ENCODE measurements around the gene FHL5. TPM values are rescaled to one million over a fixed set of nuclear protein-coding genes. Genes with fewer than 3 reads are reported as not detected.

The FHL5 gene
- polyA plus RNA-seq, 1 donor from 2014 or later = not detected

DNA sequence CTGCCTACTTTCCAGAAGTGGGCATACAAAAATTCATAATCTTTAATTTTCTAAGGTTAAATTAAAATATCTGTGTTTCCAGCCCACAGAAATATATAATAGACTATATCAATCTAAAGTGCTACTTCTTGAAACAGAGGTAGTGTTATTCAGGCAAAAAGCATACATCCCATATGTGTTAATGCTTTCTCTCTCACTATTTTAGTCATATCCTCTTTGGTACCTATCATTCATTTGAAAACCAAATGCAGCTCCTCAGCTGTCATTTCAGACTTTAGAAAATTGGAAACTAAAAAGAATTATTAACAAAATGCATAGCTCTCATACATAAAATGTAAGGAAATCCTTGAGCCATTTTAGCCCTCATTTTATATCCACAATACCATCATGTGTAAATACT is 925 bp downstream of the FHL5 start:
- Histone ChIP-seq H3K4me2 (ENCODE audit: low read length) (no peak overlapping the region), H3K79me2 (replicated peaks; ENCODE audit: insufficient read depth, low read length) (no peaks in the 10 kb centered on the region), H4K20me1 (ENCODE audit: insufficient read depth) (no peaks in the 10 kb centered on the region), H3K9me2 (ENCODE audit: insufficient read depth, low read length) (no peaks in the 10 kb centered on the region), H2AFZ (ENCODE audit: low read depth, low read length) (no peak overlapping the region), H3K9me3 (ENCODE audit: low read length) (no peaks in the 10 kb centered on the region), H3F3A (ENCODE audit: insufficient read depth, low read length, poor library complexity, severe bottlenecking) (no peaks in the 10 kb centered on the region), H3K36me3 (ENCODE audit: insufficient read depth, low read length) (no peaks in the 10 kb centered on the region), H3K27me3 (ENCODE audit: insufficient read depth, low read depth, low read length) (no peaks in the 10 kb centered on the region), H3K4me3 (ENCODE audit: low read length) (no peak overlapping the region), H3K27ac (ENCODE audit: low read length) (no peak overlapping the region), H3K9ac (ENCODE audit: low read length) (no peak overlapping the region)
- TF ChIP-seq, protein P1, sequence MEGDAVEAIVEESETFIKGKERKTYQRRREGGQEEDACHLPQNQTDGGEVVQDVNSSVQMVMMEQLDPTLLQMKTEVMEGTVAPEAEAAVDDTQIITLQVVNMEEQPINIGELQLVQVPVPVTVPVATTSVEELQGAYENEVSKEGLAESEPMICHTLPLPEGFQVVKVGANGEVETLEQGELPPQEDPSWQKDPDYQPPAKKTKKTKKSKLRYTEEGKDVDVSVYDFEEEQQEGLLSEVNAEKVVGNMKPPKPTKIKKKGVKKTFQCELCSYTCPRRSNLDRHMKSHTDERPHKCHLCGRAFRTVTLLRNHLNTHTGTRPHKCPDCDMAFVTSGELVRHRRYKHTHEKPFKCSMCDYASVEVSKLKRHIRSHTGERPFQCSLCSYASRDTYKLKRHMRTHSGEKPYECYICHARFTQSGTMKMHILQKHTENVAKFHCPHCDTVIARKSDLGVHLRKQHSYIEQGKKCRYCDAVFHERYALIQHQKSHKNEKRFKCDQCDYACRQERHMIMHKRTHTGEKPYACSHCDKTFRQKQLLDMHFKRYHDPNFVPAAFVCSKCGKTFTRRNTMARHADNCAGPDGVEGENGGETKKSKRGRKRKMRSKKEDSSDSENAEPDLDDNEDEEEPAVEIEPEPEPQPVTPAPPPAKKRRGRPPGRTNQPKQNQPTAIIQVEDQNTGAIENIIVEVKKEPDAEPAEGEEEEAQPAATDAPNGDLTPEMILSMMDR (IDR thresholded peaks at IDR 0.05; ENCODE audit: poor library complexity, severe bottlenecking) = no peak
- TF ChIP-seq EP300 (conservative IDR thresholded peaks at IDR 0.05; ENCODE audit: poor library complexity, severe bottlenecking) (no peak), MXI1 (conservative IDR thresholded peaks at IDR 0.05; ENCODE audit: poor library complexity, severe bottlenecking) (no peak), EZH2 (IDR thresholded peaks at IDR 0.05; ENCODE audit: borderline replicate concordance, insufficient read depth, low read length, poor library complexity, severe bottlenecking) (no peak), TAF1 (IDR thresholded peaks at IDR 0.05; ENCODE audit: low read depth) (no peak), POLR2AphosphoS5 (IDR thresholded peaks at IDR 0.05) (no peak), RAD21 (conservative IDR thresholded peaks at IDR 0.05) (no peak), SMC3 (conservative IDR thresholded peaks at IDR 0.05; ENCODE audit: poor library complexity) (no peak)
- TF ChIP-seq, protein P2, sequence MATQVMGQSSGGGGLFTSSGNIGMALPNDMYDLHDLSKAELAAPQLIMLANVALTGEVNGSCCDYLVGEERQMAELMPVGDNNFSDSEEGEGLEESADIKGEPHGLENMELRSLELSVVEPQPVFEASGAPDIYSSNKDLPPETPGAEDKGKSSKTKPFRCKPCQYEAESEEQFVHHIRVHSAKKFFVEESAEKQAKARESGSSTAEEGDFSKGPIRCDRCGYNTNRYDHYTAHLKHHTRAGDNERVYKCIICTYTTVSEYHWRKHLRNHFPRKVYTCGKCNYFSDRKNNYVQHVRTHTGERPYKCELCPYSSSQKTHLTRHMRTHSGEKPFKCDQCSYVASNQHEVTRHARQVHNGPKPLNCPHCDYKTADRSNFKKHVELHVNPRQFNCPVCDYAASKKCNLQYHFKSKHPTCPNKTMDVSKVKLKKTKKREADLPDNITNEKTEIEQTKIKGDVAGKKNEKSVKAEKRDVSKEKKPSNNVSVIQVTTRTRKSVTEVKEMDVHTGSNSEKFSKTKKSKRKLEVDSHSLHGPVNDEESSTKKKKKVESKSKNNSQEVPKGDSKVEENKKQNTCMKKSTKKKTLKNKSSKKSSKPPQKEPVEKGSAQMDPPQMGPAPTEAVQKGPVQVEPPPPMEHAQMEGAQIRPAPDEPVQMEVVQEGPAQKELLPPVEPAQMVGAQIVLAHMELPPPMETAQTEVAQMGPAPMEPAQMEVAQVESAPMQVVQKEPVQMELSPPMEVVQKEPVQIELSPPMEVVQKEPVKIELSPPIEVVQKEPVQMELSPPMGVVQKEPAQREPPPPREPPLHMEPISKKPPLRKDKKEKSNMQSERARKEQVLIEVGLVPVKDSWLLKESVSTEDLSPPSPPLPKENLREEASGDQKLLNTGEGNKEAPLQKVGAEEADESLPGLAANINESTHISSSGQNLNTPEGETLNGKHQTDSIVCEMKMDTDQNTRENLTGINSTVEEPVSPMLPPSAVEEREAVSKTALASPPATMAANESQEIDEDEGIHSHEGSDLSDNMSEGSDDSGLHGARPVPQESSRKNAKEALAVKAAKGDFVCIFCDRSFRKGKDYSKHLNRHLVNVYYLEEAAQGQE (IDR thresholded peaks at IDR 0.05; ENCODE audit: borderline replicate concordance) = no peak

DNA sequence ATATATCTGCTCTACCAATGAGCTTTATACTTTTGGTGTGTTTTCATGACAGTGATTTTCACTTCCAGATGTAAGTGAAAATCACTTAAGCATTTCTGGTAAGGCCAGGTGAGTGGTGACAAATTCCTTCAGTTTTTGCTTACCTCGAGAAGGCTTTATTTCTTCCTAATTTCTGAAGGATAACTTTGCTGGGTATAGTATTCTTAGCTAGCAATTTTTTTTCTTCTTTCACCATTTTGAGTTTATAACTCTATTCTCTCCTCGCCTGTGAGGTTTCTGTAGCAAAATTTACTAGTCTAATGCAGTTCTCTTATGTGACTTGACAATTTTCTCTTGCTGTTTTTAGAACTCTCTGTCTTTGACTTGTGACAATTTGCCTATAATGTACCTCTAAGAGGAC is 7.1 kb downstream of the FHL5 start:
- Histone ChIP-seq H3K4me3 (ENCODE audit: low read length) (no peak overlapping the region), H3K27ac (ENCODE audit: low read length) (no peak overlapping the region), H2AFZ (ENCODE audit: low read depth, low read length) (no peak overlapping the region), H3K9me3 (ENCODE audit: low read length) (no peaks in the 10 kb centered on the region), H3K79me2 (replicated peaks; ENCODE audit: insufficient read depth, low read length) (no peaks in the 10 kb centered on the region), H3K9me2 (ENCODE audit: insufficient read depth, low read length) (no peaks in the 10 kb centered on the region), H4K20me1 (ENCODE audit: insufficient read depth) (no peaks in the 10 kb centered on the region), H3K4me2 (ENCODE audit: low read length) (no peak overlapping the region), H3K27me3 (ENCODE audit: insufficient read depth, low read depth, low read length) (no peaks in the 10 kb centered on the region), H3K36me3 (ENCODE audit: insufficient read depth, low read length) (no peaks in the 10 kb centered on the region), H3K9ac (ENCODE audit: low read length) (no peak overlapping the region), H3F3A (ENCODE audit: insufficient read depth, low read length, poor library complexity, severe bottlenecking) (no peaks in the 10 kb centered on the region)
- TF ChIP-seq, protein P1 (IDR thresholded peaks at IDR 0.05; ENCODE audit: poor library complexity, severe bottlenecking) = no peak
- TF ChIP-seq TAF1 (IDR thresholded peaks at IDR 0.05; ENCODE audit: low read depth) = no peak
- no peak for TF ChIP-seq EZH2 (IDR thresholded peaks at IDR 0.05; ENCODE audit: borderline replicate concordance, insufficient read depth, low read length, poor library complexity, severe bottlenecking)
- TF ChIP-seq MXI1 (conservative IDR thresholded peaks at IDR 0.05; ENCODE audit: poor library complexity, severe bottlenecking) = no peak
- TF ChIP-seq EP300 (conservative IDR thresholded peaks at IDR 0.05; ENCODE audit: poor library complexity, severe bottlenecking) = no peak
- TF ChIP-seq, protein P2 (IDR thresholded peaks at IDR 0.05; ENCODE audit: borderline replicate concordance) = no peak
- TF ChIP-seq RAD21 (conservative IDR thresholded peaks at IDR 0.05) = no peak

All from neural cell (in vitro differentiated cells).